D721Med (cell line): ENCODE data around the gene HMGXB3.
A peak's percentile ranks its signal among the peaks of the same experiment; 100 is the strongest.

ENCODE experiments used
- DNase-seq: peaks from one replicate; pipeline ENCODE4 v3.0.0; 2011; ENCODE audit warnings: low spot score; ENCODE audit not compliant: insufficient read length
- FAIRE-seq: peaks from 2 replicates; lab custom pipeline; 2011; peaks lifted over from hg19 to GRCh38; lab: Jason Lieb, UNC
- CTCF ChIP-seq: IDR thresholded peaks from 2 replicates; pipeline ENCODE4 v1.5.1; 2012; ENCODE audit warnings: mild to moderate bottlenecking, control low read depth; ENCODE audit not compliant: insufficient read depth; ENCODE audit errors: missing control alignments

Gene HMGXB3

GRCh38 chr5:149990518-149991376, 9.8 kb upstream of the HMGXB3 start:
- DNase-seq (no peak), FAIRE-seq (peak; percentile 88)
- TF ChIP-seq CTCF, result peak; percentile 98

GRCh38 chr5:149993471-149993870, 7.1 kb upstream of the HMGXB3 start:
- TF ChIP-seq CTCF, result no peak
- no peak for FAIRE-seq
- DNase-seq, result no peak

- no peak for TF ChIP-seq CTCF
- FAIRE-seq (no peak), DNase-seq (no peak)
These were observed 4.9 kb upstream of the HMGXB3 start for GRCh38 chr5:149995385-149996204.

GRCh38 chr5:149996205-149996890, 4.2 kb upstream of the HMGXB3 start:
- no peak for FAIRE-seq
- no peak for DNase-seq
- no peak for TF ChIP-seq CTCF

- TF ChIP-seq CTCF, result no peak
- FAIRE-seq (no peak), DNase-seq (no peak)
These were observed 2.3 kb upstream of the HMGXB3 start for GRCh38 chr5:149998281-149998680.

GRCh38 chr5:149999359-149999758, 1.2 kb upstream of the HMGXB3 start:
- FAIRE-seq, result no peak
- DNase-seq, result no peak
- TF ChIP-seq CTCF, result no peak
